Activated CD4-positive, alpha-beta T cell treated with anti-CD3 and anti-CD28 coated beads, Interleukin-2, amount 10 ng/mL, durations not matched to agents 7 days and 5 days (primary cell): ENCODE data around the gene BCL2L12. TPM values are rescaled to one million over a fixed set of nuclear protein-coding genes. Genes with fewer than 3 reads are reported as not detected.

Source experiments
- CTCF ChIA-PET: fragments of 350-600 bp; sonication (Branson Sonifier 250); formaldehyde crosslinking; loops from one replicate; lab custom pipeline; 2021; ENCODE audit warnings: antibody characterized with exemption; lab: Charles Lee
- POLR2A ChIA-PET: fragments of 350-600 bp; sonication (Branson Sonifier 250); formaldehyde crosslinking; loops from one replicate; lab custom pipeline; 2021; ENCODE audit warnings: antibody characterized with exemption; lab: Charles Lee
- DNase-seq: peaks from one replicate; pipeline ENCODE4 v3.0.0-alpha.2; 2020
- H3K27ac Mint-ChIP-seq: one replicate; pipeline ENCODE4 v1.8.0; 2021; ENCODE audit warnings: mild to moderate bottlenecking, moderate library complexity, mixed read lengths
- H3K27me3 Mint-ChIP-seq: one replicate; pipeline ENCODE4 v1.8.0; 2021; ENCODE audit warnings: mixed read lengths
- H3K36me3 Mint-ChIP-seq: one replicate; pipeline ENCODE4 v1.8.0; 2021; ENCODE audit warnings: low read depth, mixed read lengths
- H3K4me1 Mint-ChIP-seq: one replicate; pipeline ENCODE4 v1.8.0; 2021; ENCODE audit warnings: mixed read lengths
- H3K4me3 Mint-ChIP-seq: one replicate; pipeline ENCODE4 v1.8.0; 2021; ENCODE audit warnings: mild to moderate bottlenecking, moderate library complexity, mixed read lengths
- H3K9me3 Mint-ChIP-seq: one replicate; pipeline ENCODE4 v1.8.0; 2021; ENCODE audit warnings: mixed read lengths
- total RNA-seq, 2 experiments: library from RNA; stranded (reverse); gene quantifications; one replicate each; pipeline ENCODE4 v1.2.3, GENCODE V29; 2021

The BCL2L12 gene
- total RNA-seq, 2 experiments from 2014 or later = 73.9 to 80.7 TPM

DNA sequence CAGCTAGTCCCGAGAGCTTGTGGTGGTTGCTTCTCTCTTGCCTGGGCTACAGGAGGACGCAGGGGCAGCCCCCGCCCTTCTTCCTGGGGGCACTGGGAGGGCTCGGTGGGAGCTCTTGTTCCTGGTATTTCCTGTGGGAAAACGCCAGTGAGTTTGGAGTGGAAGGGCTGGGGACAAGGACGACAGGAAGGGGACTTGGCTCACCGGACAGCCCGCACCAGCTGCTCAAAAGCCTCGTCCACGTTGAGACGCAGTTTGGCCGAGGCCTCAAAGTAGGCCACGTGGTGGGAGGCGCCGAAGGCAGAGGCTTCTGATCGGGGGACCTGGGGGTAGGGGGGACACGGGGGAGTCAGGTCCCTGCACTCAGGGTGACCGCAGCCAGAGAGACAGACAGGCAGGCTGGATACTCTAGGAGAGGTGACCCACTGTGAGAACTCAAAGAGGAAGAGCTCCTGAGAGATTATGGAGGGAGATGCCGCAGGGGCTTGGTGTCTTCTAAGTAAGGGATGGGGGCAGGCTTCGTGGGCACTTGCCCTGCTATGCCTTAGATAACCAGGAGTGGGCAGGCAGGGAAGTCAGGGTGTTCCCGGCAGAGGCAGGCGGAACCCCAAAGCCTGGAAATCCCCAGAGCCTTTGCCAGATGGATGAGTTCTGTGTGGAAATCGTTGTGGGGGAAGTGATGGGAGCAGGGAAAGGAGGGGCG lies 30.1 kb upstream of the BCL2L12 start:
- no peak for DNase-seq
- no peak overlapping the region for H3K27ac Mint-ChIP-seq
- peaks cover 7% of the 10 kb centered on the region for H3K27me3 Mint-ChIP-seq
- H3K36me3 Mint-ChIP-seq = no peaks in the 10 kb centered on the region
- H3K4me3 Mint-ChIP-seq = no peak overlapping the region
- no peaks in the 10 kb centered on the region for H3K9me3 Mint-ChIP-seq
- ChIA-PET POLR2A (no interaction called here), CTCF (no interaction called here)
- peaks cover 22% of the 10 kb centered on the region for H3K4me1 Mint-ChIP-seq

DNA sequence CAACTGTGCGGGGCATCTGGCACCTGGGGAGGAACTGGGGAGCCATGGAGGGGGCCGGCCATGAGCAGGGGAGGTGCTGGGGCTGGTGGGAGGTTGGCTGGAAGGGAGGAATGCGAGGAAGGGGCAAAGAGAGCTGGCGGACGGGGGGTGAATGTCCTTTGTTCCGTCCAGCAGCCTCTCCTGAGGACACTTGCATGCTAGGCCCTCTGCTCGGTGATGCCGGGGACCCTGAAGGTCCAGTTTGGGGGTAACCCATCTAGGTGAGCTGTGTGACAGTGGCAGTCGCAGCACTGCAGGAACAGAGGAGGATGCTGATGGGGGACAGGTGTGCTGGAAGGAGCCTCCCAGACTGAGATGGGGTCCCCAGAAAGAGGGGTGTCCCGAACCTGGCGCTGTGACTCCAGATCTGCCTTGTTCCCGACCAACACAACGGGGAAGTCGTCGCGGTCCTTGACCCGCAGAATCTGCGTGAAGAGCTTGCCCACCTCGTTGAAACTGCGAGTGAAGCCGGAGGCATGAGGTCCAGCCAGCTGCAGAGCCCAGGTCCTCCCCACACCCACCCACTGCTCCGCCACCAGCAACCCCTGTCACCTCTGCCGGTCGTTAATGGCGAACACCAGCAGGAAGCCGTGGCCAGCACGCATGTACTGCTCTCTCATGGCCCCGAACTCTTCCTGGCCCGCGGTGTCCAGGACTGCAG lies 29.4 kb upstream of the BCL2L12 start:
- DNase-seq = no peak
- Mint-ChIP-seq H3K27me3 (peaks cover 7% of the 10 kb centered on the region), H3K4me3 (no peak overlapping the region), H3K4me1 (peaks cover 26% of the 10 kb centered on the region), H3K27ac (peak overlapping the region; percentile 11), H3K36me3 (no peaks in the 10 kb centered on the region), H3K9me3 (no peaks in the 10 kb centered on the region)
- CTCF ChIA-PET = no interaction called here
- POLR2A ChIA-PET = no interaction called here

DNA sequence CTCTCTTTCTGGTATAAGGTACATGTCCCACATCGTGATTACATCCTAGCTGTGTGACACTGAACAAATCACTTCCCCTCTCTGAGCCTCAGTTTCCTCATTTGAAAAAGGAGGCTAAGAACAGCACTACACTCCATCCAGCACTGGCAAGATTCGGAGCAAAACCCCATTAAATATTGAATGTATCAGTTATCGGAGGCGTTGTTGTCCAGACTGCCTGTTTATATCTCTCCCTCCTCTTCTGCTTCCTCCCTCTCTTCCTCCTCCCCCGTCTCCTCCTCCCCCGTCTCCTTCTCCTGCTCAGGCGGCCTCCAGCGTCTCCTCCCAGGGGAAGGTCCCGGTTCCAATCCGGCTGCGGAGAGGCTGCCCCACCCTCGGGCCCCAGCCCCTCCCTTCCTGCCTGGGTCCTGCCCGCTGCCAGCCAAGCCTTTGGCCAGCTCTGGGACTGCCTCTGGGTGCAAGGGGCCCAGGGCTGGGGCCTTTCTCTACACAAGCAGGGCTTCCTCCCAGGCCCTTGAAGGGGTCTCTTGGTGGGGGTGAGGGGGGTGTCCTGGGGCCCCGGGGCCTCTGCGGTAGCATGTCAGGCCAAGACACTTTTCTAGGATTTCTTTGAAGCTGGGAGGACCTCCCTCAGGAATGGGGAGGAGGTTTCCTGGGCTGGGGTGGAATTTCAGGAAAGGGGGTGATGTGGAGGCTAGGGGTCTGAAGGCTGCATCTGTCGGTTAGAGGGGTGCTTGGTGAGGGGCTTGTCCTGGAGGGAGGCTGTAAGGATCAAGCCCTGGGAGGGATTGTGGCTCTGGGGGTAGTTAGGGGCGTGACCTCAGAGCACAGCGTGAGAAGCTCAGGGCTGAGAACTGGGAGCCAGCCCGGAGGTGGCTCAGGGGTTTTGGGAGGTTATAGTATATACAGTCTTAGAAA lies 27.7 kb upstream of the BCL2L12 start:
- no peak for DNase-seq
- POLR2A ChIA-PET = no interaction called here
- Mint-ChIP-seq H3K27ac (peak overlapping the region; percentile 60), H3K4me3 (peak overlapping the region; percentile 42), H3K36me3 (no peaks in the 10 kb centered on the region), H3K4me1 (peaks cover 37% of the 10 kb centered on the region), H3K9me3 (no peaks in the 10 kb centered on the region), H3K27me3 (peaks cover 7% of the 10 kb centered on the region)
- CTCF ChIA-PET = interaction anchor here (1.1 kb wide), 1 partner anchor 210 kb away, joined by 4 read pairs; no protein-coding TSS in a partner anchor

DNA sequence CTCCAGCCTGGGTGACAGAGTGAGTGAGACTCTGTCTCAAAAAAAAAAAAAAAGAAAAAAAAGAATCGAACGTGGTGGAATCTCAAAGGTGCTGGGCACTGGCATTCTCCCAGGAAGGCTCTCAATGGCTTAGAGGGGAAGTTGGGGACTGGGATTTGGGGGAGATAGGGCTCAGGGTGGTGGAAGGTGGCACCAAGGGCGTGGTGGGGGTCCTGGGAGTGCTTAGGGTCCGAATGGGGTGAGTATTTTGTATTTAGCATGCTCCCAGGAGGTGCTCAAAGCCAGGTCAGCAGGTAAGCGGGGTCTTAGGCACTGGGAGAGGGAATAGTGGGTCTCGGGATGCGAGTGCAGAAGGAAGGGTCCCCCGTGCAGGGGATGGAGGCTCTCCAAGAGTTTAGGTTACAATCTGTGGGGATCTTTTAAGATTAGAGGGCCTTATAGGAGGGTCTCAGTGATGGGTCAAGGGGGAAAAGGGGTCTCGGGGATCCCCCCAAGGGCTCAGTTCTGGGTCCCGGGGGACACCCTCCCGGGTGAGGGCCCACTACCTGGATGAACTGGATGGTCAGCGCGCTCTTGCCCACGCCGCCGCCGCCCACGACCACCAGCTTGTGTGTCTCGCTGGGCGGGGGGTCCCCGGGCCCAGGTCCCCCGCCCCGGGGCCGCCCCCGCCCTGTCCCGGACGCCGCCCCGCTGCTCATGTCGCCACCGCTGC lies 26.2 kb upstream of the BCL2L12 start:
- ChIA-PET CTCF (interaction anchor here (0.6 to 1.5 kb wide), 15 partner anchors 8 to 195 kb away, joined by 3 to 7 read pairs (median 3); partner anchors contain the start of genes NOSIP and PRMT1), POLR2A (interaction anchor here (0.7 to 1.4 kb wide), 3 partner anchors 24 to 49 kb away, joined by 3 to 4 read pairs (median 3); no protein-coding TSS in a partner anchor)
- Mint-ChIP-seq H3K9me3 (no peaks in the 10 kb centered on the region), H3K27me3 (peaks cover 7% of the 10 kb centered on the region), H3K4me3 (peak overlapping the region; percentile 93), H3K36me3 (peaks cover 2% of the 10 kb centered on the region), H3K27ac (peak overlapping the region; percentile 83), H3K4me1 (peaks cover 51% of the 10 kb centered on the region)
- no peak for DNase-seq

DNA sequence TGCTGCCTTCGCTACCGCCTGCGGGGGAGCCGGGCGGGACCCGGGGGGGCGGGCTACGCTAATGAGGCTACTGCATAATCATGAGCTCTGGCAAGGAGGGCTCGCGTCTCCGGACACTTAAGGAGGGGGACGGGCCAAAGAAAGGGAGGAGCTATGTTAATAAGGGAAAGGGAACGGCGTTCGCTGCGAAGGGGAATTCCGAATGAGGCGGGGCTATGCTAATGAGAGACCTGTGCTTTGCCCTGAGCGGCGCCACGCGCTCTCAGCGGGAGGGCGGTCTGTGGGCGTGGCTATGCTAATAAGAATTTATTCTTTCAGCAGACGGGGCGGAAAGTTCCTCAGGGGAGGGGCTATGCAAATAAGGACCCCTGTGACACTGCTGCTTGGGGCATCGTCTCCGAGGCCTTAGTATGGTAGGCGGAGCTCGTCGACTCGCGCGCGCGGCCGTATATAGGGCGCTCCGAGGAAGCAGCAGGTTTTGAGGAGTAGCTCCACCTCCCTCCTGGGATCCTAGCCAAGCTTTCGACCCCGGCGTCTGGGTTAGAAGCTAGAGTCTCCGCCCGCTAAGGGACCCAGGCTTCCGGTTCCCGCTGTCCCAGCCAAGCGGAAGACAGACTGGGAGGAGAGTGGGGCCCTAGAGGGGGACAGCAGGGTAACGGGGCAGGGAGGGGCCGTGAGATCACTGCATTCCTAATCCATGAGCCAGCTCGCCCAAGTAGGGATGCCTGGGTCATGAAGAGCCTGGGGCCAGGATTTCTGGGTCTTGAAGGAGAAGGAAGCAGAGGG lies 25.4 kb upstream of the BCL2L12 start, which contains the start of gene RRAS:
RRAS (minus strand) TSS at position 31 of the 786 bp plus-strand sequence. CDS start 45 bp downstream, outside the sequence.
- H3K4me1 Mint-ChIP-seq = peaks cover 53% of the 10 kb centered on the region
- peak; percentile 100 for DNase-seq
- H3K27ac Mint-ChIP-seq = peak within 1 kb of the TSS; percentile 99
- POLR2A ChIA-PET = interaction anchor here (0.5 to 1.4 kb wide), 6 partner anchors 24 to 496 kb away, joined by 3 to 5 read pairs (median 3); no protein-coding TSS in a partner anchor
- no peaks in the 10 kb centered on the region for H3K9me3 Mint-ChIP-seq
- H3K4me3 Mint-ChIP-seq = peak within 1 kb of the TSS; percentile 93
- peaks cover 3% of the 10 kb centered on the region for H3K36me3 Mint-ChIP-seq
- CTCF ChIA-PET = interaction anchor here (0.6 to 1.5 kb wide), 16 partner anchors 9 to 196 kb away, joined by 3 to 7 read pairs (median 3); partner anchors contain the start of genes NOSIP and PRMT1
- peaks cover 7% of the 10 kb centered on the region for H3K27me3 Mint-ChIP-seq

DNA sequence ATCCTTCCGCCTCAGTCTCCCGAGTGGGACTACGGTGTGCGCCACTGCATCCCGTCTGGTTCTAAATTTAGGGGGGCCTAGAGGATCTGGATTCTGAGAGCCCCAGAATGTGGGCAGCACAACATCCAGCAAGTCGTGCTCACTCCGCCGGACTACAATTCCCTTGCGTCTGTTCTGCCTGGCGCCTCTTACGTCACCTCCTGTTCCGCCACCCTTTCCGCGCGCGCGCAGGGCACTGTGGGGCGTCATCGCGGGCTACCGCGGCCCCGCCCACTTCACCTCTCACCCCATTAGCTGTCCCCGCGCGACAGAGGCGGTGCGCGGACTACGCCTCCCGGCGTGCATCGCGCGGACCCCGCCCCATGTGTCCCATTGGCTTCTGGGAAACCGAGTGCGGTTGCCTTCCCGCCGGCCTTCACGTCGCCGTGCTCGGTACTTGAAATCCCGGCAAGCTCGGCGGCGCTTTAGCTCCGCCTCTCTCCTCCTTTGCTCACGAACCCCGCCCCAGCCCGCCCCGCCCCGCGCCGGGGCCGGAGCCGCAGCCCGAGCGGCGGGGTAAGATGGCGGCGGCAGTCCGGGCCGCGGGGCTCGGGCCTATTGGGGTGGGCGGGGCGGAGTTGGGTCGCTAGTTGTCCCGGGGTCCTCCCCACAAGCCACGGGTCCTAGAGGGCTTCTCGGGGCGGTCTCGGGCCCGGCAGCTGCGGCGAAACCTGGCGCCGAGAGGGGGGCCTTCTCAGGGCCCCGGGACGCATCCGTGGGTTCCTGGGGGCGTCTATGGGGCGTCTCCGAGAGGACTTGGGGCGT lies 23.8 kb upstream of the BCL2L12 start, which contains the start of gene SCAF1:
SCAF1 (plus strand) TSS at position 522 of the 804 bp plus-strand sequence. CDS start 2,818 bp downstream, outside the sequence.
- peak; percentile 99 for DNase-seq
- Mint-ChIP-seq H3K9me3 (no peaks in the 10 kb centered on the region), H3K36me3 (peaks cover 15% of the 10 kb centered on the region), H3K4me1 (peaks cover 55% of the 10 kb centered on the region), H3K27me3 (peaks cover 7% of the 10 kb centered on the region), H3K4me3 (peak within 1 kb of the TSS; percentile 93), H3K27ac (peak within 1 kb of the TSS; percentile 99)
- ChIA-PET CTCF (interaction anchor here (0.6 to 2.7 kb wide), 7 partner anchors 13 to 739 kb away, joined by 3 to 12 read pairs (median 3); partner anchors contain the start of genes NOSIP, PRMT1 and PRRG2), POLR2A (no interaction called here)

DNA sequence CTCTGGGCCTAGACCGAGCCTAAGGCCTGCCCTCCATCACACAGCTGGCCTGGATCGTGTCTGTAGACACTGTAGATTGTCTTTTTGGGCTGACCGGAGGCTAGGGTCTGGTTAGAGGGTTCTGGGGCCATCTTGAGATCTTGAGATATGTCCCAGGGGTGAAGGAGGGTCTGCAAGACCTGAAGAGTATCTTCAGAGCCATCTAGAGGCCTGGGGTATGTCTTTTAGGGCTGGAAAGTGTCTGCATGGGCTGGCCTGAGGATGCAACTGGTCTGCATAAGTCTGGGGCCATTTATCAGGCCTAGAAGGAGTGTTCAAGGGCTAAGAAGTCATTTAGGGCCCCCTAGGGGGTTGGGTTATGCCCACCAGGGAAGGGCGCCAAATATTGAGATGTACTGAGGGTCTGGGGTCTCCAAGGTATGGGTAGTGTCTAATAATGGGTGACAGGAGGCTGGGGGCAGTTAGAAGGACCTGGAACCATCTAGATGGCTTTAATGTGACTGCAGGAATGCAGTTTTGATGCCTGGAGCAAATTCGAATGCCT lies 23.2 kb upstream of the BCL2L12 start:
- H3K27me3 Mint-ChIP-seq = peaks cover 7% of the 10 kb centered on the region
- POLR2A ChIA-PET = no interaction called here

DNA sequence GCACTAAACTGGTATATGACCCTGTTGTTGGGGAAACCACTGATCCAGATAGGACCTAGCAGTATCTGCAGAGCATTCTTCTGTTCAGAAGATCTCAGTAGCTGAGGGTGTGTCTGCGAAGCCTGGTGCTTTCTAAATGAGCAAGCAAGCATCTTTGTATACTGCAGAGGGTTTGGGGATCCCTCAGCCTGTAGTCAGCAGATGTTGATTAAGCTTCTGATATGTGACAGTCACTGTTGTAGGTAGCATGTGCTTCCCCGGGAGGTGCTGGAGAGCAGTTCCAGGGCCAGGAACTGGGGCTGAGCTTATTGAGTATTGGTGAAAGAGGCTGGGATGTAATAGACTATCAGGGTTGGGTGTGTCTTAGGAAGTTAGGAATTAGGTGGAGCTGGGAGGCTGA lies 22.3 kb upstream of the BCL2L12 start:
- ChIA-PET POLR2A (interaction anchor here (0.6 kb wide), 1 partner anchor 21 kb away, joined by 3 read pairs; no protein-coding TSS in a partner anchor), CTCF (interaction anchor here (1.1 to 2.7 kb wide), 7 partner anchors 9 to 115 kb away, joined by 3 to 12 read pairs (median 4); partner anchors contain the start of gene PRMT1)
- no peak for DNase-seq
- Mint-ChIP-seq H3K36me3 (peaks cover 20% of the 10 kb centered on the region), H3K4me3 (peak overlapping the region; percentile 93), H3K27ac (peak overlapping the region; percentile 81), H3K4me1 (peaks cover 48% of the 10 kb centered on the region), H3K9me3 (no peaks in the 10 kb centered on the region), H3K27me3 (peaks cover 5% of the 10 kb centered on the region)

More for the DNA sequence above, 23.2 kb upstream of the BCL2L12 start:
- DNase-seq = no peak
- peak overlapping the region; percentile 99 for H3K27ac Mint-ChIP-seq
- no peaks in the 10 kb centered on the region for H3K9me3 Mint-ChIP-seq
- peaks cover 55% of the 10 kb centered on the region for H3K4me1 Mint-ChIP-seq
- peaks cover 20% of the 10 kb centered on the region for H3K36me3 Mint-ChIP-seq
- CTCF ChIA-PET = interaction anchor here (1.2 to 2.7 kb wide), 7 partner anchors 10 to 116 kb away, joined by 3 to 12 read pairs (median 4); partner anchors contain the start of gene PRMT1
- H3K4me3 Mint-ChIP-seq = peak overlapping the region; percentile 93

DNA sequence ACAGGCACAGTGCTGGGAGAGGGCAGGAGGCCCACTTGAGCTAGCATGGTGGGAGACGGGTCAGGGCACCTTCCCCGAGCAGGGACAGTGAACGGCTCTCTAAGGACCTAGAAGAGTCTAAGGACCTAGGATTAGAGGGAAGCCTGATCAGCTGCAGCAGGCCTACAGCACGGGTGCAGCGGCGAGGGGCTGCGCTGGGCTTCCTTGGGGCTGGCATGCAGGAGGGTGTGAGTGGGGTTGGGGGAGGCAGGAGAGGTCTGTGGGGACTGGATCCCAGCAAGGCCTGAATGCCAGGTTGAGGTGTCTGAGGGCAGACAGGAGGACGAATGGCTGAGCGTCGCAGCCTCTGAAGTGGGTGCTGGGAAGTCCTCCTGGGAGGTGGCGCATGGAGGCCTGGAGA lies 20.1 kb upstream of the BCL2L12 start:
- Mint-ChIP-seq H3K36me3 (peaks cover 20% of the 10 kb centered on the region), H3K9me3 (no peaks in the 10 kb centered on the region), H3K4me3 (no peak overlapping the region), H3K27me3 (no peaks in the 10 kb centered on the region), H3K27ac (peak overlapping the region; percentile 54), H3K4me1 (peaks cover 34% of the 10 kb centered on the region)
- ChIA-PET POLR2A (no interaction called here), CTCF (interaction anchor here (0.6 kb wide), 1 partner anchor 114 kb away, joined by 3 read pairs; no protein-coding TSS in a partner anchor)
- no peak for DNase-seq

DNA sequence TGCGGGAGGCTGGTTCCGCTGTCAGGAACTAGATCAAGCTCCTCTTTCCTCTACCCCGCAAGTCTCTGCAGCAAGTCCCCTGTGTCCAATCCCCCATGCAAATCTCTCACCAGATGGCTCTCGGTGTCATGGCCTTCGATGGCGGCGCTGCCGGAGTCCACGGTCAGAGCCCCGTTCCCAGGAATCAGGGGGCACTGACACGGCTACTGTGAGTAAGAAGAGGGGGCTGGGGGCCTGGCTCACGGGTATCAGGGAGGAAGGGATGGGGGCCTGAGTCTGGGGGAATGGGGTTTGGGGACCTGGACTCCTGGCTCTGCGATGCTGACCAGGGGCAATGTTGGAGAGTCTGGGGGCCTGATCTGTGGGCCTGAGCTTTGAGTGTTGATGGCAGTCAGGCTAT lies 19.7 kb upstream of the BCL2L12 start:
- Mint-ChIP-seq H3K27ac (no peak overlapping the region), H3K9me3 (no peaks in the 10 kb centered on the region), H3K4me3 (no peak overlapping the region), H3K27me3 (no peaks in the 10 kb centered on the region), H3K36me3 (peaks cover 22% of the 10 kb centered on the region), H3K4me1 (peaks cover 30% of the 10 kb centered on the region)
- no peak for DNase-seq
- POLR2A ChIA-PET = no interaction called here
- CTCF ChIA-PET = interaction anchor here (0.9 to 1.3 kb wide), 2 partner anchors 27 to 35 kb away, joined by 3 read pairs; no protein-coding TSS in a partner anchor
